Transverse colon (tissue), 4 donors: Measurements from ENCODE around the gene TIE1. TPM values are rescaled to one million over a fixed set of nuclear protein-coding genes. Genes with fewer than 3 reads are reported as not detected.
A peak's percentile ranks its signal among the peaks of the same experiment; 100 is the strongest.

Experiments
- DNase-seq: peaks from one replicate; pipeline ENCODE4 v3.0.0-alpha.2; 2019
- H3K27ac ChIP-seq, 4 donors: fragments of 200-600 bp; sonication (generic); 2 replicates each; pipeline ENCODE4 v1.5.1; 2016 to 2018; ENCODE audit warnings: inconsistent platforms in 4 of 4
- H3K27me3 ChIP-seq: fragments of 200-600 bp; sonication (generic); 2 replicates; pipeline ENCODE4 v1.5.1; 2017; ENCODE audit warnings: inconsistent platforms
- H3K36me3 ChIP-seq, 4 donors: fragments of 200-600 bp; sonication (generic); 2 replicates each; pipeline ENCODE4 v1.5.1; 2017 to 2019; ENCODE audit warnings: inconsistent platforms in 4 of 4
- H3K4me1 ChIP-seq, 4 donors: fragments of 200-600 bp; sonication (generic); 2 replicates each; pipeline ENCODE4 v1.5.1; 2017 to 2020; ENCODE audit warnings: inconsistent platforms in 4 of 4
- H3K4me3 ChIP-seq, 4 donors: fragments of 200-600 bp; sonication (generic); 1 replicate in 1 of 4; 2 replicates in 3 of 4; pipeline versions ENCODE4 v1.5.1 to v1.6.1; 2017 to 2019; ENCODE audit warnings: inconsistent platforms in 4 of 4
- H3K9me3 ChIP-seq, 2 donors: fragments of 200-600 bp; sonication (generic); 2 replicates each; pipeline ENCODE4 v1.5.1; 2017 to 2019; ENCODE audit warnings: inconsistent platforms in 2 of 2
- CTCF ChIP-seq, 5 experiments: fragments of 200-600 bp in 3 of 5; fragments of 450-650 bp in 2 of 5; sonication (generic) in 3 of 5; IDR thresholded peaks; 1 replicate in 2 of 5; 2 replicates in 3 of 5; pipeline ENCODE4 v1.5.1; 2016 to 2017; ENCODE audit warnings: antibody characterized with exemption in 5 of 5, inconsistent platforms in 3 of 5, mild to moderate bottlenecking in 2 of 5, moderate library complexity in 1 of 5
- EP300 ChIP-seq: sonication (generic); formaldehyde crosslinking; IDR thresholded peaks from one replicate; pipeline ENCODE4 v1.6.1; 2017; ENCODE audit warnings: antibody characterized with exemption, low read depth
- POLR2A ChIP-seq: fragments of 450-650 bp; IDR thresholded peaks from one replicate; pipeline ENCODE4 v1.6.1; 2016; ENCODE audit warnings: antibody characterized with exemption, mild to moderate bottlenecking, moderate library complexity
- POLR2AphosphoS5 ChIP-seq, 3 donors: sonication (generic); formaldehyde crosslinking; IDR thresholded peaks; one replicate each; pipeline ENCODE4 v1.6.1; 2016; ENCODE audit warnings: antibody characterized with exemption in 3 of 3
- WGBS, 2 donors: methylation state at CpG; one replicate each; pipeline ENCODE4 v1.1.5; 2018; ENCODE audit warnings: low coverage in 1 of 2; 5-methylcytosine and 5-hydroxymethylcytosine counted together
- in situ Hi-C, 4 donors: fragments of 200-750 bp; cut with MboI; loops; one replicate each; pipeline versions ENCODE4 v1.15.0 to v1.15.1; 2017; ENCODE audit warnings: low sequenced_read_pairs in 3 of 4, low pct_ligation_motif_present in 1 of 4, low pct_unique_long_range_greater_than_20kb in 1 of 4
- intact Hi-C: fragments of 100-400 bp; cut with DNase I; formaldehyde crosslinking; loops from one replicate; pipeline ENCODE4 v1.15.1; 2023; ENCODE audit warnings: low total_unique reads
- total RNA-seq, 4 donors: library from RNA; depleted of rRNA; stranded (reverse); fragments of >200 nt; gene quantifications; one replicate each; pipeline ENCODE4 v1.1.0, GENCODE V29; 2016

The TIE1 gene
- total RNA-seq, 4 donors from 2014 or later: 2.4 to 7.8 (median 5.3) TPM

GRCh38 chr1:43292216-43292615 is 8.6 kb upstream of the TIE1 start:
- no peaks in the 10 kb centered on the region for H3K27me3 ChIP-seq
- no peak for DNase-seq
- H3K27ac ChIP-seq: no peak overlapping the region
- no peak overlapping the region for H3K4me3 ChIP-seq
- WGBS, 2 donors: 58 to 81% methylated on average over 3 to 7 of the region's 7 CpGs
- no peaks in the 10 kb centered on the region for H3K36me3 ChIP-seq
- intact Hi-C loops (no loop called here), in situ Hi-C loops (no loop called here)
- H3K9me3 ChIP-seq: no peaks in the 10 kb centered on the region
- no peak for TF ChIP-seq POLR2A
- peaks cover 21 to 44% (median 28%) of the 10 kb centered on the region in 4 donors for H3K4me1 ChIP-seq

- intact Hi-C loops: no loop called here
- DNase-seq: no peak
- 69 to 84% methylated on average over 3 to 5 of the region's 5 CpGs for WGBS, 2 donors
- H3K27me3 ChIP-seq: no peaks in the 10 kb centered on the region
- no peak for TF ChIP-seq CTCF (IDR thresholded peaks at IDR 0.05)
- TF ChIP-seq EP300: no peak
- TF ChIP-seq POLR2AphosphoS5 (IDR thresholded peaks at IDR 0.05): no peak
- TF ChIP-seq POLR2A: no peak
- H3K36me3 ChIP-seq: no peaks in the 10 kb centered on the region
- H3K9me3 ChIP-seq: no peaks in the 10 kb centered on the region
- H3K4me1 ChIP-seq: peaks cover 21 to 44% (median 28%) of the 10 kb centered on the region in 4 donors
- H3K27ac ChIP-seq: no peak overlapping the region
- in situ Hi-C loops: no loop called here
- H3K4me3 ChIP-seq: no peak overlapping the region
Measured at GRCh38 chr1:43292679-43293078, 8.1 kb upstream of the TIE1 start.

GRCh38 chr1:43293176-43293575 is 7.6 kb upstream of the TIE1 start:
- in situ Hi-C loops: no loop called here
- intact Hi-C loops: no loop called here
- 83 to 100% methylated on average over 1 to 2 of the region's 2 CpGs for WGBS, 2 donors
- TF ChIP-seq POLR2AphosphoS5 (IDR thresholded peaks at IDR 0.05): no peak
- TF ChIP-seq CTCF (IDR thresholded peaks at IDR 0.05): no peak
- TF ChIP-seq POLR2A: no peak
- Histone ChIP-seq H3K4me1 (peaks cover 21 to 44% (median 28%) of the 10 kb centered on the region in 4 donors), H3K27me3 (no peaks in the 10 kb centered on the region), H3K9me3 (no peaks in the 10 kb centered on the region), H3K36me3 (no peaks in the 10 kb centered on the region), H3K4me3 (no peak overlapping the region), H3K27ac (peak overlapping the region in 2 of 4 donors; percentile 55)
- DNase-seq: no peak

- H3K4me1 ChIP-seq: peaks cover 21 to 44% (median 28%) of the 10 kb centered on the region in 4 donors
- H3K36me3 ChIP-seq: no peaks in the 10 kb centered on the region
- no peaks in the 10 kb centered on the region for H3K27me3 ChIP-seq
- H3K27ac ChIP-seq: peak overlapping the region; percentile 55 to 79 (median 64)
- peak; percentile 83 for DNase-seq
- 55 to 71% methylated on average over 2 to 7 of the region's 7 CpGs for WGBS, 2 donors
- in situ Hi-C loops (no loop called here), intact Hi-C loops (no loop called here)
- H3K4me3 ChIP-seq: no peak overlapping the region
- TF ChIP-seq POLR2AphosphoS5 (IDR thresholded peaks at IDR 0.05): peak in 1 of 3 donors; percentile 6
- no peak for TF ChIP-seq CTCF (IDR thresholded peaks at IDR 0.05)
- no peaks in the 10 kb centered on the region for H3K9me3 ChIP-seq
Measured at GRCh38 chr1:43293896-43294760, 6.7 kb upstream of the TIE1 start.
